MCF 10A (cell line): Measurements from ENCODE around the gene CDCA7. TPM values are rescaled to one million over a fixed set of nuclear protein-coding genes. Genes with fewer than 3 reads are reported as not detected.

Experiments
- BruUV-seq: library from RNA; stranded (reverse); fragments of 400-500 nt; replicated peaks from 2 replicates; lab custom pipeline; 2021; lab: Mats Ljungman, UMichigan
- CTCF ChIA-PET: fragments of 300-600 bp; sonication (Branson Sonifier 250); formaldehyde crosslinking; extraction: SDS; loops from one replicate; lab custom pipeline; 2021; ENCODE audit warnings: antibody characterized with exemption, inconsistent platforms; lab: Yijun Ruan, JAX
- POLR2A ChIA-PET: fragments of 300-600, 350-650 bp; sonication (Branson Sonifier 250); formaldehyde crosslinking; extraction: SDS; loops from one replicate; lab custom pipeline; 2020; ENCODE audit warnings: antibody characterized with exemption, inconsistent platforms; lab: Yijun Ruan, JAX
- DNase-seq: peaks from one replicate; pipeline ENCODE4 v3.0.0-alpha.2; 2018; ENCODE audit not compliant: unreplicated experiment
- H3K27ac Mint-ChIP-seq: one replicate; pipeline ENCODE4 v1.8.0; 2022; ENCODE audit warnings: mild to moderate bottlenecking, low read depth, mixed read lengths; ENCODE audit not compliant: unreplicated experiment
- H3K27me3 Mint-ChIP-seq: one replicate; pipeline ENCODE4 v1.8.0; 2022; ENCODE audit warnings: mixed read lengths; ENCODE audit not compliant: insufficient read depth, unreplicated experiment
- H3K36me3 Mint-ChIP-seq: one replicate; pipeline ENCODE4 v1.8.0; 2022; ENCODE audit warnings: mild to moderate bottlenecking, moderate library complexity, mixed read lengths; ENCODE audit not compliant: insufficient read depth, unreplicated experiment
- H3K4me1 Mint-ChIP-seq: one replicate; pipeline ENCODE4 v1.8.0; 2022; ENCODE audit warnings: mixed read lengths; ENCODE audit not compliant: insufficient read depth, unreplicated experiment
- H3K4me3 Mint-ChIP-seq: one replicate; pipeline ENCODE4 v1.8.0; 2022; ENCODE audit warnings: mild to moderate bottlenecking, moderate library complexity, mixed read lengths; ENCODE audit not compliant: unreplicated experiment
- H3K9me3 Mint-ChIP-seq: one replicate; pipeline ENCODE4 v1.8.0; 2022; ENCODE audit warnings: mixed read lengths; ENCODE audit not compliant: unreplicated experiment
- intact Hi-C: fragments of 100-400 bp; cut with micrococcal nuclease; formaldehyde crosslinking; loops from 2 replicates; pipeline ENCODE4 v1.14.1; 2022
- total RNA-seq: library from RNA; stranded (reverse); gene quantifications from 2 replicates; pipeline ENCODE4 v1.2.3, GENCODE V29; 2022
- TF ChIP-seq, protein P1 (sequence below): fragments of 200-600 bp; IDR thresholded peaks from one replicate; pipeline ENCODE4 v1.8.0; 2022; ENCODE audit warnings: antibody characterized with exemption, mild to moderate bottlenecking; ENCODE audit not compliant: unreplicated experiment

Gene CDCA7
- total RNA-seq, 1 experiment from 2014 or later = 14.0 TPM

DNA sequence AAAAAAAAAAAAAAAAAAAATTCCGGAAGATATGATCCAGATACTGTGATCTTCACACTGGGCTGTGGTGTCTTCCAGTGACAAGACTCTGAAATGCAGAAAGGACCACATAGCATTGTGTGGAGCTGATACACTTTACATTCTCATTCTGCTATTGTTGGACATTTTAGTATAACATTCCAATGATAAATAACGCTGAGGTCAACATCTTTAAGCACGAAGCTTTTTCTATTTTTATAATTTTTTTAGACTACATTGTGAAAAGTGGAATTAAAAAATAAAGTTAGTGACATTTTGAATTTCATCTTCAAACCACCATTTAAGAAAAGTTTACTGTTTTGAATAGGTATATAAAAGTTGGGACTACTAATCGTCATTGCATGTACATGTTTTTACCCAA is 62.7 kb downstream of the CDCA7 start:
- intact Hi-C loops = no loop called here
- Mint-ChIP-seq H3K36me3 (no peaks in the 10 kb centered on the region), H3K9me3 (no peaks in the 10 kb centered on the region), H3K4me1 (peaks cover 14% of the 10 kb centered on the region), H3K4me3 (no peak overlapping the region), H3K27ac (no peak overlapping the region), H3K27me3 (peaks cover 25% of the 10 kb centered on the region)
- no peak for DNase-seq
- TF ChIP-seq, protein P1, sequence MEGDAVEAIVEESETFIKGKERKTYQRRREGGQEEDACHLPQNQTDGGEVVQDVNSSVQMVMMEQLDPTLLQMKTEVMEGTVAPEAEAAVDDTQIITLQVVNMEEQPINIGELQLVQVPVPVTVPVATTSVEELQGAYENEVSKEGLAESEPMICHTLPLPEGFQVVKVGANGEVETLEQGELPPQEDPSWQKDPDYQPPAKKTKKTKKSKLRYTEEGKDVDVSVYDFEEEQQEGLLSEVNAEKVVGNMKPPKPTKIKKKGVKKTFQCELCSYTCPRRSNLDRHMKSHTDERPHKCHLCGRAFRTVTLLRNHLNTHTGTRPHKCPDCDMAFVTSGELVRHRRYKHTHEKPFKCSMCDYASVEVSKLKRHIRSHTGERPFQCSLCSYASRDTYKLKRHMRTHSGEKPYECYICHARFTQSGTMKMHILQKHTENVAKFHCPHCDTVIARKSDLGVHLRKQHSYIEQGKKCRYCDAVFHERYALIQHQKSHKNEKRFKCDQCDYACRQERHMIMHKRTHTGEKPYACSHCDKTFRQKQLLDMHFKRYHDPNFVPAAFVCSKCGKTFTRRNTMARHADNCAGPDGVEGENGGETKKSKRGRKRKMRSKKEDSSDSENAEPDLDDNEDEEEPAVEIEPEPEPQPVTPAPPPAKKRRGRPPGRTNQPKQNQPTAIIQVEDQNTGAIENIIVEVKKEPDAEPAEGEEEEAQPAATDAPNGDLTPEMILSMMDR = no peak
- BruUV-seq = no TSS peak
- CTCF ChIA-PET = interaction anchor here (0.6 kb wide), 1 partner anchor 13 kb away, joined by 3 read pairs; no protein-coding TSS in a partner anchor
- POLR2A ChIA-PET = interaction anchor here (0.6 to 1.3 kb wide), 2 partner anchors 8 to 11 kb away, joined by 3 to 4 read pairs; no protein-coding TSS in a partner anchor

DNA sequence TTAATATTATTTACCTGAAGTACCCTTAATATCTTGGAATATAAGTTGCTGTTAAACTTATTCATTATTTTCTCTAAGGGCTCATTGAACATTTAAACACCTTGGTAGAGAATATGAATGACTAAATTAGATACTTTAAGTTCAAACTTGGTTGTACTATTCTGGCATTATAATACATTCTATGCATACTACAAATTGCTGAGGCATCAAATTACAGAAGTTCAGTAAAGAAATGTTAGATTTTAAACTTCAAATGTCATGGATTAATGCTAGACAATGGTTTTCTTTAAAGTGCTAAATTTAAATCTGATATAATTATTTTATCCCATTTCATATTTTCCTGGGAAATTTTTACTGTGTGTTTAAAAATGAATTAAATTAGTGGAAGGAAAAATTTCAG is 63.1 kb downstream of the CDCA7 start:
- Mint-ChIP-seq H3K27me3 (peaks cover 30% of the 10 kb centered on the region), H3K9me3 (no peaks in the 10 kb centered on the region), H3K4me1 (peaks cover 14% of the 10 kb centered on the region), H3K27ac (no peak overlapping the region), H3K36me3 (no peaks in the 10 kb centered on the region), H3K4me3 (no peak overlapping the region)
- CTCF ChIA-PET = no interaction called here
- TF ChIP-seq, protein P1 = no peak
- POLR2A ChIA-PET = no interaction called here
- no TSS peak for BruUV-seq
- no peak for DNase-seq
- intact Hi-C loops = no loop called here
